GM19240 (cell line): Measurements from ENCODE around the gene JUP.

ENCODE experiments used
- DNase-seq: peaks from one replicate; pipeline ENCODE4 v3.0.0; 2011; ENCODE audit warnings: low spot score; ENCODE audit not compliant: insufficient read length

The JUP gene

GRCh38 chr17:41810659-41811548 lies 24.4 kb upstream of the JUP start:
- no peak for DNase-seq

- DNase-seq, result no peak
Observed at GRCh38 chr17:41806685-41807445, 20.4 kb upstream of the JUP start.

- DNase-seq, result no peak
Observed at GRCh38 chr17:41803049-41804020, 16.8 kb upstream of the JUP start.

GRCh38 chr17:41801374-41802271 lies 15.1 kb upstream of the JUP start:
- DNase-seq, result peak; percentile 77

GRCh38 chr17:41800601-41801373 lies 14.3 kb upstream of the JUP start:
- DNase-seq, result no peak

- DNase-seq, result no peak
Observed at GRCh38 chr17:41799366-41799765, 12.9 kb upstream of the JUP start.

GRCh38 chr17:41797377-41797776 lies 10.9 kb upstream of the JUP start:
- DNase-seq, result no peak

- DNase-seq, result no peak
Observed at GRCh38 chr17:41796121-41796895, 9.8 kb upstream of the JUP start.

- DNase-seq, result no peak
Observed at GRCh38 chr17:41794540-41794975, 8.0 kb upstream of the JUP start.

- DNase-seq, result no peak
Observed at GRCh38 chr17:41793784-41794539, 7.5 kb upstream of the JUP start.

- no peak for DNase-seq
Observed at GRCh38 chr17:41792845-41793783, 6.6 kb upstream of the JUP start.

- no peak for DNase-seq
Observed at GRCh38 chr17:41787021-41787418, 509 bp upstream of the JUP start.

GRCh38 chr17:41785859-41786226 lies 668 bp downstream of the JUP start:
- no peak for DNase-seq

- no peak for DNase-seq
Observed at GRCh38 chr17:41785091-41785858, 1.2 kb downstream of the JUP start.

- DNase-seq, result peak; percentile 33
Observed at GRCh38 chr17:41784207-41784744, 2.2 kb downstream of the JUP start.

- DNase-seq, result no peak
Observed at GRCh38 chr17:41782142-41782541, 4.4 kb downstream of the JUP start.
